KMS-11 (cell line): ENCODE measurements around the gene RAD52.
A peak's percentile ranks its signal among the peaks of the same experiment; 100 is the strongest.

Experiments
- H2AFZ ChIP-seq: fragments of 200-600 bp; sonication (generic); 2 replicates; pipeline ENCODE4 v1.6.1; 2016; ENCODE audit warnings: antibody characterized with exemption, mixed run types, low read depth
- H3K27ac ChIP-seq: fragments of 200-600 bp; sonication (generic); 2 replicates; pipeline ENCODE4 v1.6.1; 2016; ENCODE audit warnings: mild to moderate bottlenecking, mixed run types
- H3K27me3 ChIP-seq: fragments of 200-600 bp; sonication (generic); 2 replicates; pipeline ENCODE4 v1.6.1; 2017; ENCODE audit warnings: mild to moderate bottlenecking, low read depth, mixed run types, moderate library complexity; ENCODE audit not compliant: insufficient read depth
- H3K36me3 ChIP-seq: fragments of 200-600 bp; sonication (generic); 2 replicates; pipeline ENCODE4 v1.6.1; 2017; ENCODE audit warnings: mild to moderate bottlenecking, mixed run types; ENCODE audit not compliant: insufficient read depth
- H3K4me1 ChIP-seq: fragments of 200-600 bp; sonication (generic); 2 replicates; pipeline ENCODE4 v1.6.1; 2016; ENCODE audit warnings: mild to moderate bottlenecking, low read depth, mixed run types; ENCODE audit not compliant: poor library complexity, severe bottlenecking
- H3K4me2 ChIP-seq: fragments of 200-600 bp; sonication (generic); 2 replicates; pipeline ENCODE4 v1.7.0; 2016; ENCODE audit warnings: mild to moderate bottlenecking, mixed run types
- H3K4me3 ChIP-seq: fragments of 200-600 bp; sonication (generic); IDR thresholded peaks from 2 replicates; pipeline ENCODE4 v1.6.1; 2017; ENCODE audit warnings: low read depth, low read length, mixed read lengths; ENCODE audit not compliant: insufficient read depth
- H3K79me2 ChIP-seq: fragments of 200-600 bp; sonication (generic); 2 replicates; pipeline ENCODE4 v1.6.1; 2016; ENCODE audit warnings: low read depth, mixed run types; ENCODE audit not compliant: insufficient read depth
- H3K9ac ChIP-seq: fragments of 200-600 bp; sonication (generic); 2 replicates; pipeline ENCODE4 v1.6.1; 2016; ENCODE audit warnings: mild to moderate bottlenecking, mixed run types
- H4K20me1 ChIP-seq: fragments of 200-600 bp; sonication (generic); 2 replicates; pipeline ENCODE4 v1.6.1; 2016; ENCODE audit warnings: mild to moderate bottlenecking, mixed run types; ENCODE audit not compliant: insufficient read depth
- TF ChIP-seq, protein P1 (sequence below): fragments of 200-600 bp; sonication (generic); conservative IDR thresholded peaks from 2 replicates; pipeline ENCODE4 v1.6.1; 2017; ENCODE audit warnings: low read depth, mild to moderate bottlenecking, antibody characterized with exemption, low read length, moderate library complexity, mixed read lengths

Gene RAD52

DNA sequence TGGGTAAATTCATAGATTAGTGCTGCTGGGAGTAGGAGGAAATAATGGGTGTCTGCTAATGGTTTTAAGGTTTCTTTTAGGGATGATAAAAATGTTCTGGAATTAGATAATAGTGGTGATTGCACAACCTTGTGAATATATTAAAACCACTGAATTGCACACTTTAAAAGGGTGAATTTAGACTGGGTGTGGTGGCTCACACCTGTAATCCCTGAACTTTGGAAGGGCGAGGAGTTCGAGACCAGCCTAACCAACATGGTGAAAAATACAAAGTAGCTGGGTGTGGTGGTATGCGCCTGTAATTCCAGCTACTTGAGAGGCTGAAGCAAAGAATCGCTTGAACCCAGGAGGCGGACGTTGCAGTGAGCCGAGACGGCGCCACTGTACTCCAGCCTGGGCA is 1.3 kb downstream of the RAD52 start:
- Histone ChIP-seq H2AFZ (no peak overlapping the region), H3K36me3 (no peaks in the 10 kb centered on the region), H3K79me2 (peaks cover 25% of the 10 kb centered on the region), H3K4me2 (peak overlapping the region; percentile 58), H4K20me1 (no peaks in the 10 kb centered on the region), H3K9ac (no peak overlapping the region), H3K27ac (no peak overlapping the region), H3K27me3 (no peaks in the 10 kb centered on the region), H3K4me3 (no peak overlapping the region), H3K4me1 (peaks cover 7% of the 10 kb centered on the region)
- TF ChIP-seq, protein P1, sequence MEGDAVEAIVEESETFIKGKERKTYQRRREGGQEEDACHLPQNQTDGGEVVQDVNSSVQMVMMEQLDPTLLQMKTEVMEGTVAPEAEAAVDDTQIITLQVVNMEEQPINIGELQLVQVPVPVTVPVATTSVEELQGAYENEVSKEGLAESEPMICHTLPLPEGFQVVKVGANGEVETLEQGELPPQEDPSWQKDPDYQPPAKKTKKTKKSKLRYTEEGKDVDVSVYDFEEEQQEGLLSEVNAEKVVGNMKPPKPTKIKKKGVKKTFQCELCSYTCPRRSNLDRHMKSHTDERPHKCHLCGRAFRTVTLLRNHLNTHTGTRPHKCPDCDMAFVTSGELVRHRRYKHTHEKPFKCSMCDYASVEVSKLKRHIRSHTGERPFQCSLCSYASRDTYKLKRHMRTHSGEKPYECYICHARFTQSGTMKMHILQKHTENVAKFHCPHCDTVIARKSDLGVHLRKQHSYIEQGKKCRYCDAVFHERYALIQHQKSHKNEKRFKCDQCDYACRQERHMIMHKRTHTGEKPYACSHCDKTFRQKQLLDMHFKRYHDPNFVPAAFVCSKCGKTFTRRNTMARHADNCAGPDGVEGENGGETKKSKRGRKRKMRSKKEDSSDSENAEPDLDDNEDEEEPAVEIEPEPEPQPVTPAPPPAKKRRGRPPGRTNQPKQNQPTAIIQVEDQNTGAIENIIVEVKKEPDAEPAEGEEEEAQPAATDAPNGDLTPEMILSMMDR: no peak

DNA sequence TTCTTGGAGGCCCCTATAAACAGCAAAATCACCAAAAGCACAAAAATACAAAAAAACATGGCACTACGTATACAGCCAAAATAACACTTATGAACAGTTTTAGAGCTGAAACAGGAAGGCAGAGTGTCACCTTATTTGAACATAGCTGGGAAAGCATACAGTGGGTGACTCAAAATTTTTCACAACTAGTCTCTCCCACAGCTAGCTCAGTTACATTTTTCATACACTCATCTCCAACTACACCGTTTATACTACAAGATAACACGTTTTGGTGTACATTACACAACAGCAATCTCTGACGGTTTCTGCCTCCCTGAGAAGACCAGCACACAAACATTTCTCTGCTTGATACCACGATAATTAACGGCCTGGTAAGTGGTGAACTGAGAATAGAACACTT is 2.9 kb downstream of the RAD52 start:
- Histone ChIP-seq H3K36me3 (0 out of 2 replicates have a peak, but pooled peaks cover 4% of the 10 kb centered on the region), H3K79me2 (peaks cover 25% of the 10 kb centered on the region), H3K4me1 (peaks cover 7% of the 10 kb centered on the region), H2AFZ (no peak overlapping the region), H3K4me2 (no peak overlapping the region), H3K9ac (no peak overlapping the region), H3K27ac (no peak overlapping the region), H4K20me1 (no peaks in the 10 kb centered on the region), H3K4me3 (no peak overlapping the region), H3K27me3 (no peaks in the 10 kb centered on the region)
- TF ChIP-seq, protein P1: no peak

DNA sequence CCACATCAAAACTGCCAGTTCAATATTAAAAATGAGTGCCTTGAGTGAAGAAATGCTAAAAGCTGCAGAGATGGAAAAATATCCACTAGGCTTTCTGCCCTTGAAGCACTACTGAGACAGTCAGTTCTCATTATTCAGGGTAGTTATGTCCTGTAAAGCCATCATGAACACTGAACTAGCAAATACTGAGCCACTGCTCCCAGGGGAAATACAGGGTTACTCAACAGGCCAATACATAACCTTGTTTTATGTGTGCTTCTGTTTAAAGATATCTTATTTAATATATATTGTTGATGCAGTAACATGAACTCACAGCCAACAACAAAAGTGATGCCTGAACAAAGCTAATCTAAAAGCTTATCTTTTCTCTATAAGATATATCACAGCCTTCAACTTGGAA is 3.3 kb downstream of the RAD52 start:
- Histone ChIP-seq H3K9ac (no peak overlapping the region), H2AFZ (no peak overlapping the region), H4K20me1 (no peaks in the 10 kb centered on the region), H3K27ac (no peak overlapping the region), H3K27me3 (no peaks in the 10 kb centered on the region), H3K4me1 (peaks cover 7% of the 10 kb centered on the region), H3K4me2 (no peak overlapping the region), H3K36me3 (0 out of 2 replicates have a peak, but pooled peaks cover 4% of the 10 kb centered on the region), H3K4me3 (no peak overlapping the region), H3K79me2 (peaks cover 25% of the 10 kb centered on the region)
- TF ChIP-seq, protein P1: no peak

DNA sequence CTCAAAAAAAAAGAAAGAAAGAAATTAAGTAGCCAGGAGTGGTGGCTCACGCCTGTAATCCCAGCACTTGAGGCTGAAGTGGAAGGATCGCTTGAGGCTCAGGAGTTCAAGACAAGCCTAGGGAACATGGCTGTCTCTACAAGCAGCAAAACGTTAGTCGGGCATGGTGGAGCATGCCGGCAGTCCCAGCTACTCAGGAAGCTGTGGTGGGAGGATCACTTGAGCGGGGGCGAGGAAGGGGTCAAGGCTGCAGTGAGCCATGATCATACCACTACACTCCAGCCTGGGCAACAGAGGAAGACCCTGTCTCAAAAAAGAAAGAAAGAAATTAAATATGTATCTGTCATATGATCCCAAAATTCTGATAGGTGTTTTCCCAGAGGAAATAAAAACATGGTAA is 5.3 kb downstream of the RAD52 start:
- H3K27ac ChIP-seq: no peak overlapping the region
- no peak overlapping the region for H3K4me3 ChIP-seq
- no peaks in the 10 kb centered on the region for H3K27me3 ChIP-seq
- peaks cover 25% of the 10 kb centered on the region for H3K79me2 ChIP-seq
- no peak overlapping the region for H2AFZ ChIP-seq
- H3K9ac ChIP-seq: no peak overlapping the region
- H3K36me3 ChIP-seq: 0 out of 2 replicates have a peak, but pooled peaks cover 4% of the 10 kb centered on the region
- no peak overlapping the region for H3K4me2 ChIP-seq
- H3K4me1 ChIP-seq: peaks cover 7% of the 10 kb centered on the region
- TF ChIP-seq, protein P1: no peak
- no peaks in the 10 kb centered on the region for H4K20me1 ChIP-seq
